Neural progenitor cell (in vitro differentiated cells): ENCODE results near the gene JPH3.

ENCODE experiments used
- CTCF ChIP-seq: fragments of 200-600 bp; sonication (generic); IDR thresholded peaks from 2 replicates; pipeline ENCODE4 v1.5.1; 2017; ENCODE audit warnings: antibody characterized with exemption, mild to moderate bottlenecking
- EZH2 ChIP-seq: fragments of 200-600 bp; sonication (generic); IDR thresholded peaks from 2 replicates; pipeline ENCODE4 v1.6.1; 2017; ENCODE audit warnings: antibody characterized with exemption, mild to moderate bottlenecking, moderate library complexity

- TF ChIP-seq CTCF, result no peak
- no peak for TF ChIP-seq EZH2
Observed at GRCh38 chr16:87654826-87655225, 52.5 kb downstream of the JPH3 start.
